ENCODE results near the gene NEDD4L. TPM values are rescaled to one million over a fixed set of nuclear protein-coding genes. Genes with fewer than 3 reads are reported as not detected.
A peak's percentile ranks its signal among the peaks of the same experiment; 100 is the strongest.

Gene NEDD4L
- total RNA-seq, 1 donor from 2014 or later: 93.9 TPM

GRCh38 chr18:58315739-58316215, 271.8 kb downstream of the NEDD4L start:
- Mint-ChIP-seq H3K27me3 (ENCODE audit: low read depth, unreplicated experiment) (no peaks in the 10 kb centered on the region), H3K27ac (ENCODE audit: unreplicated experiment) (peak overlapping the region; percentile 87), H3K4me3 (ENCODE audit: unreplicated experiment) (peak overlapping the region; percentile 40), H3K4me1 (ENCODE audit: low read depth, unreplicated experiment) (peaks cover 40% of the 10 kb centered on the region), H3K9me3 (ENCODE audit: unreplicated experiment) (peaks cover 2% of the 10 kb centered on the region), H3K36me3 (ENCODE audit: low read depth, unreplicated experiment) (peaks cover 17% of the 10 kb centered on the region)
- Histone ChIP-seq H3K9me3 (ENCODE audit: insufficient read depth, low read depth, low read length) (no peaks in the 10 kb centered on the region), H3K4me2 (ENCODE audit: low read length) (peak overlapping the region; percentile 64), H3K9ac (ENCODE audit: low read length) (no peak overlapping the region), H3K36me3 (ENCODE audit: insufficient read depth, low read length) (peaks cover 4% of the 10 kb centered on the region), H2AFZ (ENCODE audit: low read depth, low read length) (no peak overlapping the region), H3K79me2 (ENCODE audit: insufficient read depth, low read length) (peaks cover 46% of the 10 kb centered on the region), H3K27ac (ENCODE audit: low read depth, low read length) (peak overlapping the region; percentile 18), H3K4me3 (ENCODE audit: insufficient read depth, low read depth, low read length) (no peak overlapping the region), H3K27me3 (ENCODE audit: insufficient read depth, low read length) (no peaks in the 10 kb centered on the region), H3K4me1 (ENCODE audit: insufficient read depth, low read length) (peaks cover 33% of the 10 kb centered on the region), H4K20me1 (ENCODE audit: insufficient read depth, low read length) (peaks cover 70% of the 10 kb centered on the region)
- no peak for FAIRE-seq
- peak; percentile 37 for DNase-seq (ENCODE audit: low read depth)
- no peak for TF ChIP-seq CTCF (IDR thresholded peaks at IDR 0.05; ENCODE audit: insufficient read depth, low read depth, low read length)
- no peak for TF ChIP-seq EZH2 (IDR thresholded peaks at IDR 0.05; ENCODE audit: insufficient read depth, low read length)

GRCh38 chr18:58316396-58317342, 272.6 kb downstream of the NEDD4L start:
- H3K4me1 Mint-ChIP-seq (ENCODE audit: low read depth, unreplicated experiment): peaks cover 39% of the 10 kb centered on the region
- H3K4me3 Mint-ChIP-seq (ENCODE audit: unreplicated experiment): no peak overlapping the region
- no peak overlapping the region for H3K27ac ChIP-seq (ENCODE audit: low read depth, low read length)
- H3K9me3 Mint-ChIP-seq (ENCODE audit: unreplicated experiment): peaks cover 2% of the 10 kb centered on the region
- TF ChIP-seq EZH2 (IDR thresholded peaks at IDR 0.05; ENCODE audit: insufficient read depth, low read length): no peak
- no peak for TF ChIP-seq CTCF (IDR thresholded peaks at IDR 0.05; ENCODE audit: insufficient read depth, low read depth, low read length)
- FAIRE-seq (no peak), DNase-seq (ENCODE audit: low read depth) (no peak)
- H3K9ac ChIP-seq (ENCODE audit: low read length): no peak overlapping the region
- no peaks in the 10 kb centered on the region for H3K9me3 ChIP-seq (ENCODE audit: insufficient read depth, low read depth, low read length)
- H3K4me1 ChIP-seq (ENCODE audit: insufficient read depth, low read length): peaks cover 34% of the 10 kb centered on the region
- H3K4me3 ChIP-seq (ENCODE audit: insufficient read depth, low read depth, low read length): no peak overlapping the region
- H3K4me2 ChIP-seq (ENCODE audit: low read length): no peak overlapping the region
- peaks cover 69% of the 10 kb centered on the region for H4K20me1 ChIP-seq (ENCODE audit: insufficient read depth, low read length)
- H3K79me2 ChIP-seq (ENCODE audit: insufficient read depth, low read length): peaks cover 44% of the 10 kb centered on the region
- H3K27me3 Mint-ChIP-seq (ENCODE audit: low read depth, unreplicated experiment): no peaks in the 10 kb centered on the region
- H3K36me3 Mint-ChIP-seq (ENCODE audit: low read depth, unreplicated experiment): peaks cover 17% of the 10 kb centered on the region
- no peaks in the 10 kb centered on the region for H3K27me3 ChIP-seq (ENCODE audit: insufficient read depth, low read length)
- H3K36me3 ChIP-seq (ENCODE audit: insufficient read depth, low read length): peaks cover 4% of the 10 kb centered on the region
- H3K27ac Mint-ChIP-seq (ENCODE audit: unreplicated experiment): peak overlapping the region; percentile 87
- no peak overlapping the region for H2AFZ ChIP-seq (ENCODE audit: low read depth, low read length)
